HepG2 (cell line): Measurements from ENCODE around the gene RNASE2. TPM values are rescaled to one million over a fixed set of nuclear protein-coding genes. Genes with fewer than 3 reads are reported as not detected.

Experiments used
- ATAC-seq: fragments of 200-7000 bp; cut with Tn5 transposase; 3 replicates; pipeline ENCODE4 v1.9.1; 2020; ENCODE audit warnings: mild to moderate bottlenecking, moderate library complexity
- BruUV-seq: library from RNA; stranded (reverse); fragments of 400-500 nt; replicated peaks from 2 replicates; lab custom pipeline; 2021; lab: Mats Ljungman, UMichigan
- CTCF ChIA-PET: fragments of 300-600 bp; formaldehyde crosslinking; extraction: SDS; loops from one replicate; lab custom pipeline; 2021; ENCODE audit warnings: low total read pairs, inconsistent platforms, low intra/inter-chr PET ratio; lab: Yijun Ruan, JAX
- POLR2A ChIA-PET: fragments of 350-600 bp; sonication (Branson Sonifier 250); formaldehyde crosslinking; loops from one replicate; lab custom pipeline; 2020; ENCODE audit warnings: antibody characterized with exemption, inconsistent platforms; lab: Yijun Ruan, JAX
- DNase-seq: peaks from one replicate; pipeline ENCODE4 v3.0.0-alpha.2; 2015; ENCODE audit warnings: low spot score
- FAIRE-seq: peaks from 3 replicates; lab custom pipeline; 2011; peaks lifted over from hg19 to GRCh38; lab: Jason Lieb, UNC
- H2AFZ ChIP-seq: one replicate; pipeline ENCODE4 v1.6.1; 2011; ENCODE audit warnings: low read length, inconsistent platforms
- H3K27ac ChIP-seq: fragments of 300-600 bp; 3 replicates; pipeline ENCODE4 v1.8.0; 2011; ENCODE audit warnings: mixed run types, mild to moderate bottlenecking, mixed read lengths, low read length, inconsistent platforms; ENCODE audit not compliant: insufficient read depth; ENCODE audit errors: extremely low read length
- H3K27me3 ChIP-seq, 2 experiments: fragments of 200-600 bp in 1 of 2; 2 replicates in 1 of 2; 3 replicates in 1 of 2; pipeline versions ENCODE4 v1.6.0 to v1.8.0; 2011; ENCODE audit warnings: low read length in 2 of 2, mild to moderate bottlenecking in 2 of 2, moderate library complexity in 2 of 2, inconsistent platforms in 1 of 2; ENCODE audit not compliant: insufficient read depth in 2 of 2, control insufficient read depth in 1 of 2
- H3K36me3 ChIP-seq, 2 experiments: fragments of 200-600 bp in 1 of 2; replicated peaks in 1 of 2; 2 replicates in 1 of 2; 3 replicates in 1 of 2; pipeline versions ENCODE4 v1.5.1 to v1.8.0; 2011; ENCODE audit warnings: low read length in 2 of 2, inconsistent platforms in 1 of 2; ENCODE audit not compliant: insufficient read depth in 2 of 2, control insufficient read depth in 1 of 2
- H3K4me1 ChIP-seq: 2 replicates; pipeline ENCODE4 v1.5.1; 2012; ENCODE audit warnings: low read length, inconsistent platforms; ENCODE audit not compliant: insufficient read depth
- H3K4me2 ChIP-seq: 2 replicates; pipeline ENCODE4 v1.6.0; 2011; ENCODE audit warnings: low read depth, low read length, inconsistent platforms
- H3K4me3 ChIP-seq, 3 experiments: fragments of 200-600 bp in 1 of 3; sonication (generic), shearing (Covaris generic) in 1 of 3; replicated peaks in 1 of 3; 2 replicates each; pipeline ENCODE4 v1.5.1; 2011 to 2016; ENCODE audit warnings: low read length in 3 of 3, inconsistent platforms in 2 of 3, low read depth in 2 of 3, mild to moderate bottlenecking in 2 of 3, control low read depth in 1 of 3, mixed read lengths in 1 of 3; ENCODE audit not compliant: insufficient read depth in 1 of 3
- H3K79me2 ChIP-seq: one replicate; pipeline ENCODE4 v1.6.1; 2011; ENCODE audit warnings: low read length, inconsistent platforms; ENCODE audit not compliant: insufficient read depth
- H3K9ac ChIP-seq: 2 replicates; pipeline ENCODE4 v1.6.0; 2011; ENCODE audit warnings: mild to moderate bottlenecking, low read depth, low read length, inconsistent platforms; ENCODE audit not compliant: insufficient read depth
- H3K9me3 ChIP-seq: 2 replicates; pipeline ENCODE4 v1.5.1; 2012; ENCODE audit warnings: mild to moderate bottlenecking, low read length
- H4K20me1 ChIP-seq: 2 replicates; pipeline ENCODE4 v1.6.0; 2011; ENCODE audit warnings: inconsistent platforms, mild to moderate bottlenecking, low read length, moderate library complexity; ENCODE audit not compliant: insufficient read depth
- ATF1 ChIP-seq: IDR thresholded peaks from 2 replicates; pipeline ENCODE4 v1.6.1; 2016; ENCODE audit warnings: mild to moderate bottlenecking, control low read depth
- ESRRA ChIP-seq: sonication (generic); formaldehyde crosslinking; IDR thresholded peaks from 2 replicates; pipeline ENCODE4 v1.5.1; 2020; ENCODE audit warnings: mild to moderate bottlenecking, low read depth, missing genetic modification reagents
- HBP1 ChIP-seq: IDR thresholded peaks from 2 replicates; pipeline ENCODE4 v1.6.1; 2016; ENCODE audit warnings: low read depth, control low read depth
- MLXIP ChIP-seq: sonication (generic); formaldehyde crosslinking; IDR thresholded peaks from 2 replicates; pipeline ENCODE4 v1.9.0; 2021; ENCODE audit warnings: missing genetic modification reagents, borderline replicate concordance
- ZNF253 ChIP-seq: sonication (generic); formaldehyde crosslinking; IDR thresholded peaks from 2 replicates; pipeline ENCODE4 v1.8.0; 2022; ENCODE audit warnings: mild to moderate bottlenecking, missing genetic modification reagents, borderline replicate concordance
- ZNF275 ChIP-seq: sonication (generic); formaldehyde crosslinking; IDR thresholded peaks from 2 replicates; pipeline ENCODE4 v1.8.0; 2022; ENCODE audit warnings: missing genetic modification reagents, mild to moderate bottlenecking, inconsistent platforms, borderline replicate concordance
- ZNF292 ChIP-seq: sonication (generic); formaldehyde crosslinking; IDR thresholded peaks from 2 replicates; pipeline ENCODE4 v1.8.1; 2022; ENCODE audit warnings: mild to moderate bottlenecking, low read depth, missing genetic modification reagents, borderline replicate concordance
- ZNF335 ChIP-seq: sonication (generic); formaldehyde crosslinking; IDR thresholded peaks from 2 replicates; pipeline ENCODE4 v1.4.0; 2020; ENCODE audit warnings: missing genetic modification reagents
- ZNF383 ChIP-seq: sonication (generic); formaldehyde crosslinking; IDR thresholded peaks from 2 replicates; pipeline ENCODE4 v1.4.0; 2020; ENCODE audit warnings: missing genetic modification reagents, mild to moderate bottlenecking, borderline replicate concordance
- ZNF75D ChIP-seq: sonication (generic); formaldehyde crosslinking; IDR thresholded peaks from 2 replicates; pipeline ENCODE4 v1.8.1; 2023; ENCODE audit warnings: missing genetic modification reagents, mild to moderate bottlenecking, borderline replicate concordance
- ZNF83 ChIP-seq: sonication (generic); formaldehyde crosslinking; IDR thresholded peaks from 2 replicates; pipeline ENCODE4 v1.4.0; 2020; ENCODE audit warnings: missing genetic modification reagents, mild to moderate bottlenecking, borderline replicate concordance
- ZNF891 ChIP-seq: sonication (generic); formaldehyde crosslinking; IDR thresholded peaks from 2 replicates; pipeline ENCODE4 v1.5.0; 2020; ENCODE audit warnings: mild to moderate bottlenecking, missing genetic modification reagents
- ZSCAN30 ChIP-seq: sonication (generic); formaldehyde crosslinking; IDR thresholded peaks from 2 replicates; pipeline ENCODE4 v1.5.0; 2020; ENCODE audit warnings: mild to moderate bottlenecking, missing genetic modification reagents
- WGBS: methylation state at CpG from one replicate; pipeline ENCODE4 v1.1.6; 2017; ENCODE audit warnings: low lambda C conversion rate; 5-methylcytosine and 5-hydroxymethylcytosine counted together
- in situ Hi-C: cut with HindIII; loops from 2 replicates; pipeline ENCODE4 v1.10.0; 2017; ENCODE audit warnings: low pct_unique_long_range_greater_than_20kb; ENCODE audit not compliant: extremely low pct_ligation_motif_present
- intact Hi-C: fragments of 100-400 bp; cut with micrococcal nuclease; formaldehyde crosslinking; loops from one replicate; pipeline ENCODE4 v1.10.0; 2022; ENCODE audit not compliant: unreplicated experiment
- polyA plus RNA-seq, 8 experiments: library from polyadenylated mRNA; depleted of rRNA in 3 of 8; stranded (reverse) in 7 of 8; unstranded in 1 of 8; fragments of >200 nt; fragmentation: Illumina TruSeq in 4 of 8; extraction: Trizol in 4 of 8; gene quantifications; 2 replicates each; pipeline versions ENCODE4 v1.2.1 to v1.2.3, GENCODE V29; 2011 to 2016; ENCODE audit warnings: low read depth in 4 of 8, missing spikeins in 1 of 8, mixed read lengths in 1 of 8; ENCODE audit not compliant: insufficient read depth in 1 of 8
- total RNA-seq, 5 experiments: library from RNA; depleted of rRNA; stranded (reverse); fragments of >200 nt; fragmentation: Illumina TruSeq; extraction: Trizol; gene quantifications; 2 replicates each; pipeline ENCODE4 v1.2.3, GENCODE V29; 2016; ENCODE audit warnings: low read depth in 1 of 5

The RNASE2 gene
- total and polyA plus RNA-seq, 2 of the 13 experiments (the other 11 are each of a cell fraction or from before 2014, with no cell fraction given), result 0.69 TPM; not detected in 1

- Histone ChIP-seq H3K36me3 (no peaks in the 10 kb centered on the region), H3K27ac (no peak overlapping the region), H3K27me3 (peaks cover 1 to 9% of the 10 kb centered on the region in 2 experiments; a peak in 1 of 5 replicates), H3K4me2 (no peak overlapping the region), H3K4me3 (no peak overlapping the region), H3K9ac (no peak overlapping the region), H3K79me2 (no peaks in the 10 kb centered on the region), H4K20me1 (no peaks in the 10 kb centered on the region), H3K9me3 (no peaks in the 10 kb centered on the region), H2AFZ (no peak overlapping the region), H3K4me1 (peaks cover 28% of the 10 kb centered on the region)
- DNase-seq (no peak), ATAC-seq (no peak), FAIRE-seq (no peak)
- POLR2A ChIA-PET, result no interaction called here
- BruUV-seq, result no TSS peak
- TF ChIP-seq ZNF83 (CRISPR knock-in tag), result no peak
- no peak for TF ChIP-seq ATF1 (CRISPR knock-in tag)
- 0% methylated on average over 1 of the region's 1 CpG for WGBS
- CTCF ChIA-PET, result no interaction called here
- intact Hi-C loops, result no loop called here
- in situ Hi-C loops, result loop anchor here (10.0 to 25.0 kb wide), 2 partner anchors 514 to 641 kb away; partner anchors contain the start of genes CCNB1IP1, PARP2, PIP4P1 and PNP
Measured at GRCh38 chr14:20978687-20979086, 23.4 kb downstream of the RNASE2 start.

GRCh38 chr14:20980906-20981305 is 25.6 kb downstream of the RNASE2 start:
- Histone ChIP-seq H3K79me2 (no peaks in the 10 kb centered on the region), H3K4me1 (peaks cover 9% of the 10 kb centered on the region), H3K4me3 (no peak overlapping the region), H3K36me3 (no peaks in the 10 kb centered on the region), H3K4me2 (no peak overlapping the region), H3K9me3 (no peaks in the 10 kb centered on the region), H3K9ac (no peak overlapping the region), H4K20me1 (no peaks in the 10 kb centered on the region), H2AFZ (no peak overlapping the region), H3K27me3 (peaks cover 1 to 12% of the 10 kb centered on the region in 2 experiments; a peak in 1 of 5 replicates), H3K27ac (no peak overlapping the region)
- no peak for TF ChIP-seq ZSCAN30
- TF ChIP-seq ZNF75D (CRISPR knock-in tag), result no peak
- TF ChIP-seq HBP1 (CRISPR knock-in tag), result no peak
- TF ChIP-seq ZNF275 (CRISPR knock-in tag), result no peak
- TF ChIP-seq ZNF335 (CRISPR knock-in tag), result no peak
- no peak for TF ChIP-seq ZNF253 (CRISPR knock-in tag)
- no peak for TF ChIP-seq ESRRA (CRISPR knock-in tag)
- no peak for TF ChIP-seq MLXIP (CRISPR knock-in tag)
- TF ChIP-seq ZNF891 (CRISPR knock-in tag), result no peak
- no peak for TF ChIP-seq ZNF292
- TF ChIP-seq ZNF383 (CRISPR knock-in tag), result no peak
- intact Hi-C loops, result no loop called here
- ATAC-seq, result no peak
- ChIA-PET POLR2A (no interaction called here), CTCF (no interaction called here)
- no TSS peak for BruUV-seq
- 0% methylated on average over 1 of the region's 1 CpG for WGBS
- no peak for DNase-seq
- no peak for FAIRE-seq
- in situ Hi-C loops, result loop anchor here (25.0 kb wide), 1 partner anchor 644 kb away; the partner anchor contains the start of genes CCNB1IP1 and PARP2
